Breast epithelium (tissue), 3 donors: Measurements from ENCODE around the gene C10orf88.

ENCODE experiments used
- CTCF ChIP-seq, 3 donors: fragments of 450-650 bp; IDR thresholded peaks; one replicate each; pipeline ENCODE4 v1.5.1; 2016 to 2017; ENCODE audit warnings: antibody characterized with exemption in 3 of 3, mild to moderate bottlenecking in 3 of 3, moderate library complexity in 3 of 3
- POLR2A ChIP-seq: fragments of 450-650 bp; IDR thresholded peaks from one replicate; pipeline ENCODE4 v1.6.1; 2016; ENCODE audit warnings: antibody characterized with exemption, mild to moderate bottlenecking, moderate library complexity
- POLR2AphosphoS5 ChIP-seq, 3 donors: sonication (generic); formaldehyde crosslinking; IDR thresholded peaks; one replicate each; pipeline ENCODE4 v1.6.1; 2017; ENCODE audit warnings: antibody characterized with exemption in 3 of 3

- TF ChIP-seq CTCF (IDR thresholded peaks at IDR 0.05) (no peak), POLR2AphosphoS5 (IDR thresholded peaks at IDR 0.05) (no peak), POLR2A (no peak)
Measured at GRCh38 chr10:122998934-122999333, 44.9 kb upstream of the C10orf88 start.
